Smooth muscle cell of the brain vasculature (primary cell): ENCODE measurements around the gene GLP1R.

Experiments used
- DNase-seq: peaks from one replicate; pipeline ENCODE4 v3.0.0-alpha.2; 2012; ENCODE audit warnings: low read depth, low spot score

GLP1R gene

DNA sequence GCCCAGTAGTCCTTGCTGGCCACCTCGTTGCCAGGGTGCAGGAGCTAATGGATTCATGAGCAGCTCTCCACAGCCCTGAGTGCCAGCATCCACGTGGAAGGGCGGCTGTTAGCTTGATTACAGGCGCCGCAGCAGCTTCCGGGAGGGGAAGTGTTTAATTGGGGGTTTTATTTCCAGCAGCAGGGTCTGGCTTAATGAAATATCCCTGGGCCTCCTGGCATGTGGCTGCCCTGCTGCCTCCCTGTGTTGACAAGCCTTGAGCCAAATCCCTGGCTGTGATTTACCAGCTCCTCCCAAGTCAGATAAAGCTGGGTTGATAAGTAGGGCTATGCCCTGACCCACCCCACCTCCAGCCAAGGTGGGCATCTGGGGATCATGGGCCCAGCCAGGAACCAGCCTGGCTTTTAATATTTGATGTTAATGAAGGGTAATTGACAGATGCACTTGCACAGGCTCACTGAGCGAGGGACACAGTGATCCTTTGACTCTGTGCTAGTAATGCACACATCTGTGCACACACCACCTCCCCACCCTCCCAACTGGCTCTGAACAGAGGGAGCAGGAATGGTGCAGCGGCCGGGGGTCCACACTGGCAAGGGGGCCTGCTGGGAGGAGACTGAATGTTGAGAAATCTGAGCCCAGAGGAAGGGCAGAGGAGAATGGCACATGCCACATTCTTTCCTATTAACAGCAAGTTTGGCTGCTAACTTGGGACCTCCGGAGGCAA, 13.6 kb downstream of the GLP1R start:
- no peak for DNase-seq

DNA sequence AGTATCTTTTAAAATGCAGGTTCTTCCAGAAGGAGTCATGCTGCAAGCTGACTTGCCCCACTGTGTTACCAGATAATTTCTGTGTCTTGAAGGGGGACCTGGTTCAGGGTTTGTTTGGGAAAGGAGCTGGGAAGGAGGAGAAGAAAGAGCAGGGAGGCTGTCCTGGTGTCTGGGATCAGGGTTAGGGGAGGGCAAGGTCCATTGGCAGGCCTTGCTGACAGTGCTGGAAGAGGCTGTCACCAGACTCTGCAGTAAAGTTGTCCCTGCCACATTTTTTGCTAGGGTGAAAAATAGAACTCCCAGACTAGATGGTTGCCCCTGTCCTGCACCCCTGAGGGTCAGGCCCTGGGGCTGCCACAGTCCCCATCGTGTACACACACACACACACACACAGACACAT, 14.9 kb downstream of the GLP1R start:
- no peak for DNase-seq

DNA sequence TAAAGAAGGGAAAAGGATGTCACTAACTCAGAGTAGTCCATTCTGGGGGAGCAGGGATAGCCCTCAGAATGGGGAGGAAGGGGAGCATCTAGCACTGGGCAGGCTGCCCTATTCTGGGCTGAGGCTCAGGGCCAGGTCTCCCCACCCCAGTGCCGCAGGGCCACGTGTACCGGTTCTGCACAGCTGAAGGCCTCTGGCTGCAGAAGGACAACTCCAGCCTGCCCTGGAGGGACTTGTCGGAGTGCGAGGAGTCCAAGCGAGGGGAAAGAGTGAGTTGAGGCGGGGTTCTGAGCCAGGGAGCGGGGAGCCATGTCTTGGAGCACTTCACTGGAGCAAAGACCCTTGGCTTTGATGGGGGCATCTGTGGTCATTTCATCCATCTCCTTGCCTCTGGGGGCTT, 17.0 kb downstream of the GLP1R start:
- DNase-seq, result no peak

- DNase-seq, result no peak
These were observed 19.8 kb downstream of the GLP1R start for GRCh38 chr6:39068391-39068790.

DNA sequence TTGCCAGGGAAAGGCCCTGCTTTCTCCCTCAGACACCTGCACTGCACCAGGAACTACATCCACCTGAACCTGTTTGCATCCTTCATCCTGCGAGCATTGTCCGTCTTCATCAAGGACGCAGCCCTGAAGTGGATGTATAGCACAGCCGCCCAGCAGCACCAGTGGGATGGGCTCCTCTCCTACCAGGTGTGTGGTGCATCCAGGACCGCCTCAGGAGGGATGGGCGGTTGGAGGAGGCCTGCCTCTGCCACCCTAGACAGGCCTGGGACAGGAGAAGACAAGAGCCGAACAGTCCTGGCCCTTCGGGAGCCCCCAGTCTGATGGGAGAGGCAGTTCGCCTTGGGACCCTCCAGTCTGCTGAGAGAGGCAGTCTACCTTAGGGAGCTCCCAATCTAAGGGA, 24.2 kb downstream of the GLP1R start:
- no peak for DNase-seq

DNA sequence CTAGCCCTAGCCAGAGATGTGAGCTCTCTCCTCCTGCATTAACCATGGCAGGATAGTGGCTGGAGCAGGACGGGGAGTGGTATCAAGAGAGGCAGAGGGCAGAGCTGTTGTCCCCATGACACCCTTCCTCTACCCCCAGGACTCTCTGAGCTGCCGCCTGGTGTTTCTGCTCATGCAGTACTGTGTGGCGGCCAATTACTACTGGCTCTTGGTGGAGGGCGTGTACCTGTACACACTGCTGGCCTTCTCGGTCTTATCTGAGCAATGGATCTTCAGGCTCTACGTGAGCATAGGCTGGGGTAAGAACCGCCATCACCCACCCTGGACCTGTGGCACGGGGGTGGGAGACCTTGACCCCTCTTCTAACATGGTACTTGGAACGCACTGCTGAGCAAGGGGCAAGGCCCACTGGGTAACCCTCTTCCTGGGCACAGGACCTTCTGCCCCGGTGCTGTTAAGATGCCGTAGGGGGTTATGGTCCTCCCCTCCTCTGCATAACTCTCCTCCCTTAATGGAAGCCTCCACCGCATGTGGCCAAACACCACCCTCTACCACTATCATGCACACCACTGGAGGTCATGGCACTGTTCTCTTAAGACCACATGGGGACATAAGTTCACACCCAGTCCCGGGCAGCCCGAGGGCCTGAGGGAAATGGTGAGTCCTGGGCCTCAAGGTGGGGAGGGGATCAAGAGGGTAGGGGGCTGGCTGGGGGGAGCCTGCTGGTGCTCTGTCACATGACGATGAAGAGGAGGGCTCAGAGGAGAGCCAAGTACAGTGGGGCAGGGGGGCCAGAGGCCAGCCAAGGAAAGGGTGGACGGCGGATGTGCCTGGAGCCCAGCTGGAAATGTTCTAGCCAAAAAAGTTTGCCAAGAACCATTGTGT, 25.1 kb downstream of the GLP1R start:
- no peak for DNase-seq

DNA sequence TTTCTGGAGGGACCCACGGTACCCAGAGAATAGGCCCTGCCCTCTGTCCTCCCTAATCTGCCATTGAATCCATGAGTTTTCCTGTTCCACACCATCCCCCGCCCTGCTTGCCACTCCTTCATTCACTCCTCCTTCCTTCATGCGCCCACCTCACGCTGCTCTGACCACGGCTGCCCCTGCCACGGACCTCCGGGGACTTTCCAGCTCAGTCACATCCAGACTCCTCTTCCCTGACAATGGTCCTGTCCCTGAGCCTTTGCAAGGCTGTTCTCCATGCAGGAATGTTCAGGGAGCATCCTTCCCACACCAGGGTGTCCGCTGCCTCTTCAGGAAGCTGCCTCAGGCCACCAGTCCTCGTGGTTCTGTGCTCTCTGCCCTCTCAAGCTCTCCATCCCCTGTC, 25.9 kb downstream of the GLP1R start:
- no peak for DNase-seq

GRCh38 chr6:39075010-39075686, 26.6 kb downstream of the GLP1R start:
- DNase-seq, result no peak

DNA sequence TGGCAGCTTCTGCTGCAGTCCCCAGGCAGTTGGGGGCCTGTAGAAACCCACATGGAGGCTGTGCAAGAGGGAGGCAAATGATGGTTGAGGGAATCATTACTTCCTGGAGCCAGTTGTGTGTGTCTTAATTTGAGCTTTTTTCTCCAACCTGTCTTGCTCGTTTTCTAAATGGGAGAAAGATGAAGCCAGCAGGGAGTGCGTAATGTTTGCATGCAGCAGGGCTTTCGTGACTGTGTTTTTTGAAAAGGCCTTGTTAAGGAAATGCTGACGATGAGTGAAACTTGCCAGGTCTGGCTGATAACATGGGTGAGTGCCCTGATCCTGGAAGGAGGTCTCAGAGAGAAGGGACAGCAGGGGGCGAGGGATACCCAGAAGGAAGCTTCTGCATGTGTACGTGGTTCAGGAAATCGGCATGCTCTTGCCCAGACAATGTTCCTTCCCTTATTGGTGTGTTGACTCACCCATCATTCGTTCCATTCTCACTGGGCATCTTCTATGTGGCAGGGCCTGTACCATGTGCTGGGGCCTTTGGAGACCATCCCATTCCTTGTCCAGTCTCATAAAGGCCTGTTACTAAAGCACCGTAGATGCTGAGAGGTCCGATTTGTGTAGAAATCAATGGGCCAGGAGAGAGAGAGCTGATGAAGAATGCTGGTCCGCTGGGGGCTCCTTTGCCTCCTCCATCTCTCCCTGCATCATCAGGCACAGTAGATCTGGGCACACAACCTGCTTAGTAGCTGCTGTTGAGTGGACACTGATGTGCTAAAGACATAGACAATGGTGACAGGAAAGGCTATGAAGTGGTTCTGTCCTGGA, 27.4 kb downstream of the GLP1R start:
- no peak for DNase-seq

GRCh38 chr6:39076623-39077535, 28.3 kb downstream of the GLP1R start:
- no peak for DNase-seq

DNA sequence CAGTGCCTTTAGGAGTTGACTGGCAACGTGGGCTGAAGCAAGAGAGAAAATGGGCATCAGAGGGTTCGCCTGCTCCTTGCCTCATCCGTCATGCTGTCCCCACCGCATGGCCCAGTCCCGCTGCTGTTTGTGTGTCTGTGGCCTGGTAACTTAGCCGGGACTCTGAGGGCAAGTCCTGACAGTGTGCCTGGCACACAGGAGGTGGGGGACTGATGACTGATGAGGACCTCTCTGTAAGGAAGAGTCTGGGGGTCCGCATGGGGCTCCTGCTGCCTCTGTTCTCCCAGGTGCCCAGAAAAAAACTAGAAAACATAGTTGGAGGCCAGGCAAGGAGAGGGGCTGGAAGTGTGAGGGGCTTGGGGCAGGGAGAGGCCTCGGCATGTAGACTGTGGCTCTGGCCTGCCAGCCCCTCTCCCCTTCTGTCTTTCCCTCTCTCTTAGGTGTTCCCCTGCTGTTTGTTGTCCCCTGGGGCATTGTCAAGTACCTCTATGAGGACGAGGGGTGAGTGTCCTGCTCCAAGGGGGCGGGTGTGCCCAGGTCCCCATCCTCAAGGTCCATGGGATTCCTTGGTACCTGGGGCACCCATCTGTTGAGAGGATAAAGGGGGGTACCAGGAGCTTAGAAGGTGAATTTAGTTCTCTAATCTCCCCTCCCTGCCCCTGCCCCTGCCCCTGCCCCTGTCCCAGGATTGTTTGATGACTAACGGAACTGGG, 29.5 kb downstream of the GLP1R start:
- no peak for DNase-seq

GRCh38 chr6:39078695-39079094, 30.1 kb downstream of the GLP1R start:
- DNase-seq, result no peak

GRCh38 chr6:39079197-39080125, 30.9 kb downstream of the GLP1R start:
- DNase-seq, result no peak

- no peak for DNase-seq
These were observed 31.8 kb downstream of the GLP1R start for GRCh38 chr6:39080246-39080875.

- no peak for DNase-seq
These were observed 33.7 kb downstream of the GLP1R start for GRCh38 chr6:39082310-39082709.

DNA sequence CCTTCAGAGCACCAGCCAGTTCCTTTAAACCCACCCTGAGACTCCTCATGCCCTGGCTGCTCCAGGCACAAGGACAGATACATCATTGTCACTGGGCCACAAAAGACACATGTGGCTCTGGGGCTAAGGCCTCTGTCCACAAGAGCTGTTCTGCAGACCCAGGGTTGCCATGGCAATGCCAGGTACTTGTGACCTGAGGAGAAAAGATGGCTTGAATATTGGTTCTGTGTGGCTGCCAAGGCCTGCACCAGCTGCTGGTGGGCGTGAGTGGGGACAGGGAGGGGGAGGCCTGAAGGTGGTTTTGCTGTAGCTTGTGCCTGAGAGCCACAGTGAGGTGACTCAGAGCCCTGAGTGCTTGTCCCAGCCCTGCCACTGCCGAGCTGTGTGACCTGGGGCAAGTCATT, 34.7 kb downstream of the GLP1R start:
- DNase-seq, result no peak

GRCh38 chr6:39084506-39084905, 35.9 kb downstream of the GLP1R start:
- DNase-seq, result no peak

- no peak for DNase-seq
These were observed 36.7 kb downstream of the GLP1R start for GRCh38 chr6:39085129-39085797.
